Central memory CD4-positive, alpha-beta T cell (primary cell): ENCODE measurements around the gene C4BPB.

ENCODE experiments used
- DNase-seq: peaks from one replicate; pipeline ENCODE4 v3.0.0; 2022

C4BPB gene

DNA sequence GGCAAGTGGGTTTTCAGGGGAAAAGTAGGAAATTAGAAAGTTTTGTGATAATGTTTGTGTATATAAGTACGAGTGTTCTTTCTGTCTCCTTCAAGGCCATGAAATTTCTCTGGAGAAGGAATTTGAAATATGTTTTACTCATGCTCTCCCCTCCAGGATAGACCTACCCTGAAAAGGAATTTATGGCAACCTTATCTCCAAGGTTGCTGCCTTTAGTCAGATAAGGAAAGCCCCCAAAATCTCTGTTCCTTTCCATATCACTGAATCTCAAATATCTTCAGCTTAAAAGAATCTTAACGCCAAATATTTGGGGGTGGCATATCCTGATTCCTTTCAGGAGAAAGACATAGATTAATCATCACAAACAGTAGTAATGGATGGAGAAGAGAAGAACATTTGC lies 499 bp upstream of the C4BPB start:
- DNase-seq = no peak

DNA sequence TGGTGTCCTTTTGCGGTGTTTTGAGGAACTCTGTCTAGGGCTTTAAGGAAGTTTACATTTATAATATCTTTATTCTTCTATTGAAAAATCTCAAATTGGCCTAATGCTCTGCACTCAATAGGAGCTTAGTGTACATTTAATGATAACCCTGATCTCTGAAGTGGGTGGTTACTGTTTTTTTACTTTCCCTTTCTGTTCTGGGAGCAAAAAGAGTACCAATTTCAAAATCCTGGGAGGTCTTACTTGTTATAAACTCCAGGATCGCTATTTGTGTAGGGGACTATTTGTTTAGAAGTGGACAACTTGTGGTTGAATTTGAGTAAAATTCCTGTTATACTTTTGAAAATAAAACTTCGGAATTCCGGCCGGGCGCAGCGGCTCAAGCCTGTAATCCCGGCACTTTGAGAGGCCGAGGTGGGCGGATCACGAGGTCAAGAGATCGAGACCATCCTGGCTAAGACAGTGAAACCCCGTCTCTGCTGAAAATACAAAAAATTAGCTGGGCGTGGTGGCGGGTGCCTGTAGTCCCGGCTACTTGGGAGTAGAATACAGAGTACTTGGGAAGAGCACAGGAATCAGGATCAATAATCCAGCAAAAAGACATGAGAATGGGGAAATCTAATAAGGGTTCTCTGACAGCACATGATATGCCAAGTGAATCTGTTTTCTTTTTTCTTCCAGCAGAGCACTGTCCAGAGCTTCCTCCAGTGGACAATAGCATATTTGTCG lies 1.1 kb downstream of the C4BPB start:
- DNase-seq = no peak

DNA sequence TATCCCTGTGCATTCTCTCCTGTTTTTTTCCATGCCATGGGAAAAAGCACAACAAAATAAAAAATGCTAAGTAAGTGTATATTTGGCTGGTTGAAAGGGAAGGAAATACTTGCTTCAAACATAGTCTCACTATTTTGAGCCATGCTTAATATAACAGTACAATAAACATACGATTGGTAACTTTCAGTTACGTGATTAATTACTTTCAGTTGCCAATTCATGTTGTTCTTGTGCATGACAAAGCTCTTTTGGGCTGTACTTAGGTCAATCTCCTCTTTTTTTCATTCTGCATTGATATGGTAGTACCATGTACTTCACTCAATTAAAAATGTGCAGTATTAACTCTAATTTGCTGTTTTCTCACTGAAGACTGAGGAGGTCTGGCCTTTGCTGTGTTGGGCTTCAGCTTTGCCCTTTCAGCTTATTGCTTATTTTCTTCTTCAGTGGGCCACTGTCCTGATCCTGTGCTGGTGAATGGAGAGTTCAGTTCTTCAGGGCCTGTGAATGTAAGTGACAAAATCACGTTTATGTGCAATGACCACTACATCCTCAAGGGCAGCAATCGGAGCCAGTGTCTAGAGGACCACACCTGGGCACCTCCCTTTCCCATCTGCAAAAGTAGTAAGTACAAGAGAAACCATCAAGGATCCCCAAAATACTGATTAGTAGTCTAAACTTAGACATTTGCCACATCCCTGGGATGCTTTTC lies 2.7 kb downstream of the C4BPB start:
- no peak for DNase-seq

DNA sequence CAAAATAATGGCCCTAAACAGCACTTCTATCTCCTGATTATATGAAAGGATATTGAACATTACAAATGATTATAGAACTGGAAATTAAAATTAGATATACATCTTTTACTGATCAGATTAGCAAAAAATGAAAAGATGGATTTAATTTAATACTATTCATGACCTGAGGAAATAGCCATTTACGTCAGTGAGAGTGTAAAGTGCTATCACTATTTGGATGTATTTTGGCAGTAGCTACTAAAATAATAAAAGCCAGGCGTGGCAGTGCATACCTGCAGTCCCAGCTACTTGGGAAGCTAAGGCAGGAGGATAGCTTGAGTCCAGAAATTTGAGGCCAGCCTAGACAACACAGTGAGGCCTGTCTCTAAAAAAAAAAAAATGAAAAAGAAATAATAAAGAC lies 5.3 kb downstream of the C4BPB start:
- DNase-seq = no peak

DNA sequence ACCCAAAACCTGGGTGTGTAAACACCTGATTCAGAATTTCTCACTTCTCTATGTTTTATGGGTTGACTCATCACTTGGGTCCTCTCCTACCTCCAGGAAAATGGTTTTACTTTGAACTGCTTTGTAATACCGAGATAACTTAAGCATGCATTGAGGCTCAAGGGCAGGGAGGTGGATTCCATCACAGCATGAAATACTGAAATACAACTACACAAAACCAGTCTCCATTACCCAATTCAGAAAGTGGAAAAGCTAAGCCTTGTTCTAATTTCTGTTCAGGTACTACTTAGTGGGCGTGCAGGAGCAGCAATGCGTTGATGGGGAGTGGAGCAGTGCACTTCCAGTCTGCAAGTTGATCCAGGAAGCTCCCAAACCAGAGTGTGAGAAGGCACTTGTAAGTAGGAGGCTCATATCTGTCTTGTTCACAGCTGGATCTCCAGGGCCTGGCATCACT lies 9.2 kb downstream of the C4BPB start:
- DNase-seq = no peak

DNA sequence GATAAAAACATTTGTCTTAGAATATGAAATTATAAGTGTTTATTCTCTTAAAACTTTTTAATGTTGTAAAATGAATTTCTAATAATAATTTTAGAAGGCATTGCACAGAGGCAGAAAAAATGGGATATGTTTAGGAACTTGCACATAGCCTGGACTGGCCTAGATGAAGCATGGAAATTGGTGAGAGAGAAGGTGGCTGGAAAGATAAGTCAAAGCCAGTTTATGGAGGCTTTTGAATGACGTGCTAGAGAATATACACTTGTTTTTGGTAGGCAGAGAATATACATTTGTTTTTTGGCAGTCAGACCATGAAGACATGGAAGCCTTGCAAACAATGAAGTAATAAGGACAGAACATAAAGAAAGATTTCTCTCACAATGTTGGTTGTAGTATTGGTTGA lies 13.1 kb downstream of the C4BPB start:
- no peak for DNase-seq

DNA sequence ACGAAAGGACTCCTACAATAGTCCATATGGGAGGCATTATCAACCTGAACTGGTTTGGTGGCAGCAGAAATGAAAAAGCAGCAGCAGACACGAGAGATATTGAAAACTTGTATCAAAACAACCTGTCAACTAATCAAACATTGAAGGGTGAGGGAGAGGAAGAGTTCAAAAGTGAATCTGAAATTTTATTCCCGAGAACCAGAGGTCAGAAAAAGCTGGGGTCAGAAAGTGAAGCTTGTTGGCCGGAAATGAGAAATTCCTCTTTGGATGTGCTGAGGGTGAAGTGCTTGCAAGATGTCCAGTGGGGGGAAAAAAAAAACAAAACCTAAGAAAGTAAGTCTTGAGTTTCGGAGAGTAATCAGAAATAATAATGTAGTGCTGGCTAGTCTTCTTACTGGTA lies 13.5 kb downstream of the C4BPB start:
- DNase-seq = no peak

DNA sequence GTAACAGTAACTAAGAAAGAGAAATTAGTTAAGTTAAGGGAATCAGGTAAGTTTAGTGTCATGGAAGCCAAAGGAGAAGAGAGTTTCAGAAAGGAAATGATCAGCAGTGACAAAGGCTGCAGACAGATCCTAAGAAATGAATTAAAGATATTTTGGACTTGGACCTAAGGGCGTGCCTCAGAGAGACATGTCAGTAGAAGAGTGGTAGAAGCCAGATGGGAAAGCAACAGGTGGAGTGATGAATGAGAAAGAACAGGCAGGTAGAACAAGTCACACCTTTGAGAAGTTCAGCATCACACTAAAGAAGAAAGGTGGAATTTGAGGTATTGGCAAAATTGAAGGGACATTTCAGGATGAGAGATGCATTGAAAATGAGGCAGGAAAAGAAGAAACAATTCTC lies 14.0 kb downstream of the C4BPB start:
- no peak for DNase-seq

DNA sequence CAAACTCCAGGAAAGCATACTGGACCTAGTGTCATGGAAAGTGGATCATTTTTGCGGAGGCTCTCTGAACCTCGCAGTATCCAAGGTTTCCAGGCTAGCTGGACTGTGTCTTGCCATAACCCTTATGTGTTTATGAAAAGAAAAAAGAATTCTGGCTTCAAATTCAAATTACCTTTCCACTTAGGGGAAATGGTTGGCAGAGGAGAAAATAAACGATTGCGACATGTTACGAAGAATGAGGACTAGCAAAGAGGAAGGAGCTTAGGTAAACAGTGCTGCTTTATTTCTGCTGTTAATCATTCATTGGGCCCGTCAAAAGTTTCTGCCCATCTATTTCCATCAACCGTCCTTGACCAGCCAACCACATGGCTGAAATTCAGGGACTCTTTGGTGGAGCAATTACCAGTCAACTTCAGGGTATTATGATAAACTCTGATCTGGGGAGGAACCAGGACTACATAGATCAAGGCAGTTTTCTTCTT lies 15.3 kb downstream of the C4BPB start, which contains the start of gene C4BPA:
Gene C4BPA (plus strand): TSS at position 342 of the 482 bp plus-strand sequence. CDS start 8,793 bp downstream, outside the sequence.
- no peak for DNase-seq

DNA sequence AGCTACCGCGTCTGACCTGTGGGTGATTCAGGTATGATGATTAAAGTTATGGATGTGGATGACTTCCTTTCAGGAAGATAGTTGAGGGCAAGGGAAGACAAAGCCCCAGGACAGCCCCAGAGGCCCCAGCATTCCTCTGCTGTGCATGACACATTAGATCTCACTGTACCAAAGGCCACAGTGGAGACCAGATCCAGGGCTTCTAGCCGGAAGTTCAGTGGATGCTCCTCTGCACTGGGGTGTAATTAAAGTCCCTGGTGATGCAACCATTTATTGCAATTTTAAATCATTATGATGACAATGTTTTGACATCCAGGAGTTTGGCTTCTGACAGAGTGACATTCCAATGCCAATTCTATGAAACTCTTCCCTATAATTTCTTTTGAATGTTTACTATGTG lies 20.3 kb downstream of the C4BPB start:
- no peak for DNase-seq

DNA sequence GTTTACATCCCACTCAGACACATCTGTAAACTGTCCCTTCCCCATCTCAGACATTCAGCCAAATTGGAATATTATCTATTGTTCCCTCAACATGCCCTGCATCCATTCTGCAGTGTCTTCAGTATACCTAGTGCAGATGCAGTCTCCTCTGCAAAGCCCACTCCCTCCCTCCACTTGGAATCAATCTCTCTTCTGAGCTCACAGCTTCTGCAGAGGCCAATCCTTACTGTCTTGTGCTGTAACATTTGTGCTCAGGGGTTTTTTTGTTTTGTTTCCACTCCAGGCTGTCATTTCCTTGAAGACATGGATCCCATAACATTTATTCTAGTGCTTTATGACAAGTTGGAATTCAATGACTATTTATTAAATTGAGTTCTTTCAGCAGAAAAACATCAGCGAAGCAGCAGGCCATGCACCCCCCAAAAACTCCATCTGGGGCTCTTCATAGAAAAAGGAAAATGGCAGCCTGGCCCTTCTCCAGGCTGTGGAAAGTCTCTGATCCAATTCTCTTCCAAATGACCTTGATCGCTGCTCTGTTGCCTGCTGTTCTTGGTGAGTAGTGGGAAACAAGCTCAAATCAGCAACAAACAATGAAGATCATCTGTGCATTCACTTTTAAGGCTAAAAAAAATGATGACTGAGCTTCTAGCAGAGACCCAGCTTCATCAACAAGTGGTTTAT lies 24.1 kb downstream of the C4BPB start:
- no peak for DNase-seq

DNA sequence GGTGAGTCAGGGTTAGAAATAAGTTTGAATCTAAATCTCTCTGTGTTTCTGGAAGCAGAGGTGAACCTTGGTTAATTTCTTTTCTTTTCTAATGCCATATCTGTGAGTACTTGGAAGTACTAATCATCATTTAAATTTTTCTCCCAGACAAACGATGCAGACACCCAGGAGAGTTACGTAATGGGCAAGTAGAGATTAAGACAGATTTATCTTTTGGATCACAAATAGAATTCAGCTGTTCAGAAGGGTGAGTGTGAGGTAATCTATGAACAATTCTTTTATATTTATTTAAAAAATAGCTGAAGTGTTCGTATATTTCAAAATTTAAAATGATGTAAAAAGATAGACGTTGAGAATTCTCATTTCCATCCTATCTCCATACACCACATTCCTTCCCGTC lies 26.6 kb downstream of the C4BPB start:
- no peak for DNase-seq

DNA sequence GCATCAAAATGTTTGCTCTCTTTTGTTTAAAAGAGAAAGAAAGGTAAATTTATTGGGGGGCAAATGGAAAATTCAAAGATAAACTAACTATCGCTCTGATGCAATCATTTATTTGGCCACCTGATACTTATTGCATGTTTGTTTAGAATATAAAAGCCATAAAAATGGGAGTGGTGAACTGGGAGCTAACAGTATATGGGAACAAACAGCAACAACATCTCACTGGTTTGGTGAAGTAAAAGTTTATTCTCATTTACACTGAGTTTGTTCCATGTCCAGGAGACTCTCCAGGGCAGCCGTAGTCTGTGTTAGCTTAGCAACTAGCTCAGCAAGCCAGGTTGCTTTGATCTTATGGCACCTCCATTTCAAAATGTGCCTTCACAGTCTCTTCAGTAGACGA lies 35.7 kb downstream of the C4BPB start:
- no peak for DNase-seq

DNA sequence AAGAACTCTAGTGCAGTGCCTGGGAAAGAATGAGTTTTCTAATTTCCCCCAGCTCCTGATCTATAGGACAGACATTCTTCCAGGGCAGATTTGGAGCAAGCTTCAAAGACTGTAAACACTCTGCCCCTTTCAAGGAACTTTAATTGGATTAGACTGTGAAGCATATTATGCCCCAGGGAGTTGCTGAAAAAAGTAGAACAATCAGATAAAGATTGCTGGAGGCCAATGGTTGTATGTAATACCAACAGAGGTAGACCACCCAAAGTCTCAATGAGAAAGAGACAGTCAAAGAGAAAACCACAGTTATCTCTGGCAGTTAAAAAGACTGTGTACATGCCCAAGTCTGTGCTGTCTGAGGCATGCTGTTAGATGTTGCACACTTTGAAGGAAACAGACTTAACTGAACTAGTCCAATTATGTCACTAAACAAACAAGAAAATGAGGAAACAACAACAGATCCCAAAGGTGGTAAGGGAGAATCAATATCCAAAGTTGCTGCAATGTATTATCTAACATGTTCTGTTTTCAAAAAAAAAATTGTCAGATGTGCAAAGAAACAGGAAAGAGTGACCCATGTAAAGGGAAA lies 39.8 kb downstream of the C4BPB start:
- no peak for DNase-seq

DNA sequence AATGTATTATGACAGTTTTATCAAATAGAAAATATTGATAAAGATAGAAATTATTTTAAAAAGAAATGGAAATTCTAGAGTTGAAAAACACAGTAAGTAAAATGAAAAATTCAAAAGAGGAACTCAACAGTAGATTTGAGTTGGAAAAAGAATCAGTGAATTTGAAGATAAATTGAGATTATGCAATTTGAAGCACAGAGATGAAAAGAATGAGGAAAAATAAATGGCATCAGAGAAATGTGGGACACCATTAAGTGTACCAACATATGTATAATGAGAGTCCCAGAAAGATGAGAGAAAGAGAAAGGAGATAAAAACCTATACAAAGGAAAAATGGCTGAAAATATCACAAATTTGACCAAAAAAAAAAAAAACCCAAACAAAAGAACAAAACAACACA lies 40.4 kb downstream of the C4BPB start:
- no peak for DNase-seq

DNA sequence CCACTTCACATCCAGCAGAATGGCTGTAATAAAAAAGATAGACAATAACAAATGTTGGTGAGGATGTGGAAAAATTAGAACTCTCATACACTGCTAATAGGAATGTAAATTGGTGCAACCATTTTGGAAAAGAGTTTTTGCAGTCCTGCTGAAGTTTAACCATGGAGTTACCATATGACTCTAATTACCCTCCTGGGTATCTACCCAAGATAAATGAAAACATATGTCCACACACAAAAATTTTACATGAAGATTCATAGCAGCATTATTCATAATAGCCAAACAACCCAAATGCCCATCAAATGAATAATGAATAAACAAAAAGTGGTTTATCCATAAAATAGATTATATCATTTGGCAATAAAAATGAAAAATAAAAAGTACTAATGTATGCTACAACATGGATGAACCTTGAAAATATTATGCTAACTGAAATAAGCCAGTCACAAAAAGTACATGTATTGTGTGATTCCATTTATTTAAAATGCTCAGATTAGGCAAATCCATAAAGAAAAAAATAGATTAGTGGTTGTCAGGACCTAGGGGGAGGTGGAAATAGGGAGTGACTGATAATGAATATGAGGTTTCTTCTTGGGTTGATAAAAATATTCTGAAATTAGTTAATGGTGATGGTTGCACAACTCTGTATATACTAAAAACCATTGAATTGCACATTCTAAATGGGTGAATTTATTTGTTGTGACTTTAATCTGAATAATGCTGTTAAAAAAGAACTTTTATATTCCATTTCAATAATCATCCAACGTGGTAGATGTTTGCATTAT lies 41.8 kb downstream of the C4BPB start:
- DNase-seq = no peak

DNA sequence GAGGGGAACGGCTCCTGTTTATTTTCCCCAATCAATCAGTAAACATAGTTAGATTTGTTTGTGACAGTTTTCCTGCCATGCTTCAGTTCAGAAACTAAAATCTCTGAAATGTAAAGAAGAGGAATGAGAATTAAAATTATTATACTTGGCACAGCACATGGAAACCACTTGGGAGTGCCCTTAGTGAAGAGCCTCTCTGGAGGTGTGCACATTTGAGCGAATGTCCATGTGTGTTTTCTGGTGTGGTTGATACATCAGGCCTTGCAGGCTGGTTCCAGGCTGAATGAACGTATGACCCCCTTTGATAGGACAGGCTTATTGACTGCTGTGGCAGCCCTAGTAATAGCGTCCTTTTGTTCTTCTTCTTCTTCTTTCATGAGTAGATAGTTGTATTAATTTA lies 42.5 kb downstream of the C4BPB start:
- DNase-seq = no peak

DNA sequence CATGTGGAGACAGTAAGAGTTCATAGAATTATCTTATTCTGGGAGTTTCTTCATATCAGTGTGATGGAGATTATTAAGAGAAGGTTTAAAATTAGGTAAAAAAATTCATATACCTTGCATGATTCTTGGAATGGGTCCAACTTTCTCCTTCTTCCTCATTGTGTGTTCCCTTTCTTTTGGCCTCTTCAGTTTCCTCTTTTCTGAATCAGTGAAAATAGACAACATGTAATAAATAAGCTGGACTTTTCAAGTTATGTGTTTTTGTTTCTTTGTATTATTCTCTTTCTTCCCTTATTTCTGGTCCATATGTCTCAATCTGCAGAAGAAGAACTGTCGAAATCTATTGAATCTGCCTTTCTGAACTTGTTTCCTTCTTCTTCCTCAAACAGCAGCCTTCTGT lies 45.9 kb downstream of the C4BPB start:
- DNase-seq = no peak

DNA sequence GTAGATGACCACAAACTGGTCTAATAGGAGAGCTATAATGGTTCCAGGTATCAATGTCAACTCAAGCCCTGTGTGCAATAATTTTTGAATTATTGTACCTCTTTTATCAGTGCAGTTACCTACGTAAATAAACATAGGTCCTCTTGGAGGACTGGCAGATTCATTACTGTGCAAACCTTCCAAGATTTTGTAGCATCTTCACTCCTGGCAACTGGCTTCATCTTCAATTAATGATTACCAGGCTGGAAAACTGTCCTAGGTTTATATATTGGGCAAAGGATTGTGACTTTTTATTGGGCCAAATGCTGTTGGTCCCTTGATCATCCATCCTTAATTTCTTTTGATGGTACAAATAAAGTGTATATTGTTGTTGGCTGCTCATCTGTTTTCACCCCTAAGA lies 51.0 kb downstream of the C4BPB start:
- no peak for DNase-seq

DNA sequence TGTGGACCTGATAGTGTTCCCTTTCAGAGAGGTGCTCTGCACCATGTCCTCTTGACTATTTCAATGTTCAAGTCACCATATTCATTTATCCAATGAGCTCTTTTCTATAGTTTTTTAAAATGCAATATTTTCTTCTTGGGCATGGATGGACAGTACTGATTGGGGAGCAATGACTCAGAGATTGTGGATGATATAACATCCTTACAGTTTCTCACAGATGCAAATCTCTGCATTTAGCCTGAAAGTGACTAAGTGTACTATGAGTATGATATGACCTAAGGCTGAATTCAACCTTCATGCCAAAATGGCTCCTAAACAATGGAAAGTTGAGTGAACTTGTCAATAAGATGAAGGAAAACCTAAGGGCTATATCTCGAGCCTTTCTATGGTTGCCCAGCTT lies 51.9 kb downstream of the C4BPB start:
- DNase-seq = no peak

DNA sequence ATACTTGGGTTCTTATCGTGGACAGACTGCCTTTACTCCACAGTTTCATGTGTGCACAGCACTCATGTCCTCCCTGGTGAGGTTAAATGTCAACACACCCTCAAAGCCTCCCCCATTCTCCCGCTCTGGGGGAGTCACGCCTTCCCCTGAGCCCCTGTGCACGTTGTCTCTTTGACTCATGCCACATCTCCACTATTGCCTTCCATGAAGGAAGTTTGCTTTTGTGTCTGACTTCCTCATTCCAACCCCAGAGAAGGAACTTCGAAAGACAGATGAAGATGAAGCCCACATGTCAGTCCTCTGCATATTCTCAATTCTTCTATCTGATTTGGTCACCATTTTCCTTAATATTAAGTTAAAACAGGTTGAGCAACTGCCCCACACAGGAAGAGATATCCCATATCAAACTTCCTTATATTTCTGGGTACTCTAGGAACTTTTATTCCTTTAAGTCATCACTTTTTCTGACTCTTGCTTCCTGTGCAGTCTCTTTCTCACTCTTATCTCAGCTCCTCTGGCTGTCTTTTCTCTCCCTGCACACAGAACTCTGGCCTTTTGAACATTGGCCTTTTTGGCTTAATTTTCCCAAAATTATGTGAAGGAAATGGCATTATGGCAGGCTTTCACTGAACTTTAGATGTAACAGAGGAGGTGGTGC lies 56.9 kb downstream of the C4BPB start:
- DNase-seq = no peak
